Neural cell (in vitro differentiated cells): ENCODE measurements around the gene ESR2. TPM values are rescaled to one million over a fixed set of nuclear protein-coding genes. Genes with fewer than 3 reads are reported as not detected.

Source experiments
- H2AFZ ChIP-seq: fragments of 200-600, 300-800 bp; sonication (generic), shearing (Covaris generic); 2 replicates; pipeline ENCODE4 v1.6.0; 2014; ENCODE audit warnings: low read depth, mild to moderate bottlenecking, antibody characterized with exemption, low read length, moderate library complexity
- H3F3A ChIP-seq: fragments of 200-600 bp; shearing (Covaris generic); 2 replicates; pipeline ENCODE4 v1.6.1; 2016; ENCODE audit warnings: mild to moderate bottlenecking, moderate library complexity, mixed read lengths, antibody characterized with exemption, low read length; ENCODE audit not compliant: insufficient read depth, poor library complexity, severe bottlenecking
- H3K27ac ChIP-seq: fragments of 200-600, 300-800 bp; sonication (generic), shearing (Covaris generic); 2 replicates; pipeline ENCODE4 v1.5.1; 2014; ENCODE audit warnings: mild to moderate bottlenecking, low read length, moderate library complexity
- H3K27me3 ChIP-seq: fragments of 300-800, 200-600 bp; sonication (generic), shearing (Covaris generic); 2 replicates; pipeline ENCODE4 v1.6.0; 2014; ENCODE audit warnings: mild to moderate bottlenecking, low read depth, low read length, moderate library complexity; ENCODE audit not compliant: insufficient read depth
- H3K36me3 ChIP-seq: fragments of 300-800, 200-600 bp; sonication (generic), shearing (Covaris generic); 2 replicates; pipeline ENCODE4 v1.5.1; 2014; ENCODE audit warnings: mild to moderate bottlenecking, antibody characterized with exemption, low read length, moderate library complexity; ENCODE audit not compliant: insufficient read depth
- H3K4me2 ChIP-seq: fragments of 300-800, 200-600 bp; sonication (generic), shearing (Covaris generic); 2 replicates; pipeline ENCODE4 v1.6.0; 2014; ENCODE audit warnings: mild to moderate bottlenecking, low read length
- H3K4me3 ChIP-seq: fragments of 300-800, 200-600 bp; sonication (generic), shearing (Covaris generic); 2 replicates; pipeline ENCODE4 v1.5.1; 2014; ENCODE audit warnings: mild to moderate bottlenecking, low read length, moderate library complexity
- H3K79me2 ChIP-seq: fragments of 200-600 bp; shearing (Covaris generic); replicated peaks from 2 replicates; pipeline ENCODE4 v1.6.0; 2014; ENCODE audit warnings: mild to moderate bottlenecking, low read length, moderate library complexity; ENCODE audit not compliant: insufficient read depth
- H3K9ac ChIP-seq: fragments of 300-800, 200-600 bp; sonication (generic), shearing (Covaris generic); 2 replicates; pipeline ENCODE4 v1.6.1; 2016; ENCODE audit warnings: mild to moderate bottlenecking, low read length, mixed read lengths
- H3K9me2 ChIP-seq: fragments of 200-600 bp; shearing (Covaris generic); 2 replicates; pipeline ENCODE4 v1.6.1; 2016; ENCODE audit warnings: mild to moderate bottlenecking, low read length, mixed read lengths; ENCODE audit not compliant: insufficient read depth
- H3K9me3 ChIP-seq: fragments of 200-600, 300-800 bp; sonication (generic), shearing (Covaris generic); 2 replicates; pipeline ENCODE4 v1.6.1; 2016; ENCODE audit warnings: mild to moderate bottlenecking, mixed run types, low read length, moderate library complexity, mixed read lengths
- H4K20me1 ChIP-seq: fragments of 200-600 bp; shearing (Covaris generic); 2 replicates; pipeline ENCODE4 v1.6.1; 2016; ENCODE audit warnings: mild to moderate bottlenecking, mixed run types; ENCODE audit not compliant: insufficient read depth
- CTCF ChIP-seq: fragments of 450-650 bp; IDR thresholded peaks from 2 replicates; pipeline ENCODE4 v1.5.1; 2014; ENCODE audit warnings: antibody characterized with exemption, mild to moderate bottlenecking, moderate library complexity; ENCODE audit not compliant: poor library complexity, severe bottlenecking
- EP300 ChIP-seq: fragments of 450-650 bp; conservative IDR thresholded peaks from 2 replicates; pipeline ENCODE4 v1.6.1; 2014; ENCODE audit warnings: antibody characterized with exemption, mild to moderate bottlenecking, moderate library complexity; ENCODE audit not compliant: poor library complexity, severe bottlenecking
- EZH2 ChIP-seq: fragments of 200-600, 300-800 bp; shearing (Covaris generic), sonication (generic); IDR thresholded peaks from 2 replicates; pipeline ENCODE4 v1.6.1; 2014; ENCODE audit warnings: antibody characterized with exemption, low read length, borderline replicate concordance, mild to moderate bottlenecking; ENCODE audit not compliant: insufficient read depth, poor library complexity, severe bottlenecking
- MXI1 ChIP-seq: fragments of 450-650 bp; conservative IDR thresholded peaks from 2 replicates; pipeline ENCODE4 v1.6.1; 2014; ENCODE audit warnings: antibody characterized with exemption, mild to moderate bottlenecking; ENCODE audit not compliant: poor library complexity, severe bottlenecking
- POLR2AphosphoS5 ChIP-seq: IDR thresholded peaks from 2 replicates; pipeline ENCODE4 v1.6.1; 2012
- RAD21 ChIP-seq: fragments of 450-650 bp; conservative IDR thresholded peaks from 2 replicates; pipeline ENCODE4 v1.6.1; 2014; ENCODE audit warnings: antibody characterized with exemption, mild to moderate bottlenecking, moderate library complexity
- REST ChIP-seq: IDR thresholded peaks from 2 replicates; pipeline ENCODE4 v1.6.1; 2012; ENCODE audit warnings: borderline replicate concordance
- SMC3 ChIP-seq: fragments of 450-650 bp; conservative IDR thresholded peaks from 2 replicates; pipeline ENCODE4 v1.6.1; 2014; ENCODE audit warnings: antibody characterized with exemption, mild to moderate bottlenecking, moderate library complexity; ENCODE audit not compliant: poor library complexity
- TAF1 ChIP-seq: IDR thresholded peaks from 2 replicates; pipeline ENCODE4 v1.6.1; 2012; ENCODE audit warnings: low read depth
- polyA plus RNA-seq: library from polyadenylated mRNA; depleted of rRNA; stranded (reverse); fragments of >200 nt; gene quantifications from 2 replicates; pipeline ENCODE4 v1.2.3, GENCODE V29; 2014

Gene ESR2
- polyA plus RNA-seq, 1 donor from 2014 or later, result 0.35 TPM

GRCh38 chr14:64208261-64208660 lies 85.9 kb downstream of the ESR2 start:
- no peaks in the 10 kb centered on the region for H3K79me2 ChIP-seq
- no peaks in the 10 kb centered on the region for H4K20me1 ChIP-seq
- H3K9me3 ChIP-seq, result no peaks in the 10 kb centered on the region
- TF ChIP-seq REST (no peak), EZH2 (no peak)
- no peak overlapping the region for H3K27ac ChIP-seq
- no peak overlapping the region for H3K9ac ChIP-seq
- no peak overlapping the region for H3K4me3 ChIP-seq
- H3K9me2 ChIP-seq, result no peaks in the 10 kb centered on the region
- no peaks in the 10 kb centered on the region for H3F3A ChIP-seq
- H3K27me3 ChIP-seq, result no peaks in the 10 kb centered on the region
- H3K4me2 ChIP-seq, result no peak overlapping the region
- H3K36me3 ChIP-seq, result peaks cover 5% of the 10 kb centered on the region
- H2AFZ ChIP-seq, result no peak overlapping the region

- no peaks in the 10 kb centered on the region for H3K36me3 ChIP-seq
- H3F3A ChIP-seq, result no peaks in the 10 kb centered on the region
- no peaks in the 10 kb centered on the region for H3K27me3 ChIP-seq
- no peaks in the 10 kb centered on the region for H3K9me2 ChIP-seq
- TF ChIP-seq CTCF (no peak), EZH2 (no peak), POLR2AphosphoS5 (no peak), TAF1 (no peak), RAD21 (no peak), REST (no peak), SMC3 (no peak), MXI1 (no peak), EP300 (no peak)
- no peak overlapping the region for H3K27ac ChIP-seq
- no peak overlapping the region for H3K9ac ChIP-seq
- no peak overlapping the region for H3K4me2 ChIP-seq
- H2AFZ ChIP-seq, result no peak overlapping the region
- H3K4me3 ChIP-seq, result no peak overlapping the region
- no peaks in the 10 kb centered on the region for H4K20me1 ChIP-seq
- H3K79me2 ChIP-seq, result peaks cover 18% of the 10 kb centered on the region
- no peaks in the 10 kb centered on the region for H3K9me3 ChIP-seq
Measured at GRCh38 chr14:64203366-64204006, 90.7 kb downstream of the ESR2 start.
